ENCODE results near the gene UNC13A.

Gene UNC13A

DNA sequence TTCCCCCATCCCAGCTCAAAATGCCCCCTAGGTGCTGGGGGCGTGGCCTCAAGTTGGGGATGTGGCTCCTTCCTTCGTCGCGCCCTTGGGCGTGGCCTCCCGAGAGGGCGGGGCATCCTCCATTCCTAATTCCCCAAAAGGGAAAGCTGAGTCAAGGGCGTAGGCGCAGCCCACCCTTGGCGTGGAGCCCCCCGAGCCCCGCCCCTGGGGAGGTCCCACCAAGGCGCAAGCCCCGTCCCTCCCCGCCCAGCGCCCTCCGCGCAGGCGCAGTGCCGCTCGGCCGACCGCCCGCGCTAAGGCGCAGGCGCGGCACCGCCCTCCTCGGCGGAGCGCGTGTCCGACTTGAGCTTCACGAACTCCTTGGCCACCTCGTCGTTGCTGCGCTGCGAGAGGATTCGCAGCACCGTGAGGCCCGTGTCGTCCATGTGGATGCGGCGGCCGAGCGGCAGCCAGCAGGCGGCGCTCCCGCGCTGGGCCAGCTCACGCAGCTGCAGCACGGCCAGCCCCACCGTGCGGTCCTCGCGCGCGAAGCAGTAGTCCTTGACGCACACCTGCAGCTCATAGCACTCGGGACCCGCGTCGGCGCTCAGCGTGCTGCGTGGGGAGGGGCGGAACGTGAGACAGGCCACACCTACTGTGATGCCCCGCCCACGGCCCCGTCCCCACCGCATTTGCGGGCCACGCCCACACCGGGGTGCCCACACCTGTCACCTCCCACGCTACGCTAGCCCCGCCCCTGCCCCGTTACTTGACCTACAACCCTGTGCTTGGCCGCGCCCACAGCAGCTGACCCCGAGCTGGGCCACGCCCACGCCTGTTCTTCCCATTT lies 82.2 kb downstream of the UNC13A start:
- Histone ChIP-seq H3K36me3 (ENCODE audit: insufficient read depth, low read length) (no peaks in the 10 kb centered on the region), H3K4me1 (ENCODE audit: insufficient read depth, low read length, poor library complexity, severe bottlenecking) (no peaks in the 10 kb centered on the region), H3K4me3 (ENCODE audit: low read length, poor library complexity, severe bottlenecking) (no peak overlapping the region), H2AFZ (ENCODE audit: low read length) (no peak overlapping the region), H3K9ac (ENCODE audit: low read depth, low read length, poor library complexity, severe bottlenecking) (no peak overlapping the region), H3K9me2 (replicated peaks; ENCODE audit: low read depth, low read length) (no peaks in the 10 kb centered on the region), H3K79me2 (ENCODE audit: insufficient read depth, low read length) (no peaks in the 10 kb centered on the region), H3K27me3 (ENCODE audit: insufficient read depth, low read length, poor library complexity, severe bottlenecking) (no peaks in the 10 kb centered on the region), H3F3A (ENCODE audit: low read depth) (no peaks in the 10 kb centered on the region), H3K4me2 (ENCODE audit: low read depth, low read length, poor library complexity, severe bottlenecking) (no peak overlapping the region), H4K20me1 (ENCODE audit: insufficient read depth, low read length, poor library complexity, severe bottlenecking) (no peaks in the 10 kb centered on the region), H3K9me3 (ENCODE audit: insufficient read depth, low read depth, low read length) (no peaks in the 10 kb centered on the region)
- TF ChIP-seq EZH2phosphoT487 (IDR thresholded peaks at IDR 0.05; ENCODE audit: borderline replicate concordance) (no peak), CTCF (conservative IDR thresholded peaks at IDR 0.05; ENCODE audit: low read length) (peak; percentile 35)

DNA sequence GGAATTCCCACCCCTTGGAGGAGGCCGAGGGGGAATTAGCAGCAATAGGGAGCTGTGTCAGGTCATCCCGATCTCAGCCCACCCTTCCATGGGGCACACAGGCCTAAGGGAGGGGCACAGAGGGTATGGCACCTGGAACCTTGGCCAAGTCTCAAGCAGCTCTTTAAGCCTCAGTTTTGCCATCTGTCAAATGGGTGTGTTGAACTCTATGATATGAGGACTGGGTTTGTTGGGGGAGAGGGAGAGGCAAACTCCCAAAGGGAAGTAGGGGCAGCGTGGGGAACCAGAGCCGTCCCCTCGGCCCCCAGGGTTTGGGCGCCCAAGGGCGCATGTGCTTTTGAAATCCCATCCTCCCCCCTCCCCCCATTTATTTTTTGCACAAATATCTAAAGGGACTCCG lies 83.0 kb downstream of the UNC13A start:
- Histone ChIP-seq H3F3A (ENCODE audit: low read depth) (no peaks in the 10 kb centered on the region), H3K9me2 (replicated peaks; ENCODE audit: low read depth, low read length) (no peaks in the 10 kb centered on the region), H3K4me1 (ENCODE audit: insufficient read depth, low read length, poor library complexity, severe bottlenecking) (no peaks in the 10 kb centered on the region), H4K20me1 (ENCODE audit: insufficient read depth, low read length, poor library complexity, severe bottlenecking) (no peaks in the 10 kb centered on the region), H3K9ac (ENCODE audit: low read depth, low read length, poor library complexity, severe bottlenecking) (no peak overlapping the region), H3K27me3 (ENCODE audit: insufficient read depth, low read length, poor library complexity, severe bottlenecking) (no peaks in the 10 kb centered on the region), H3K36me3 (ENCODE audit: insufficient read depth, low read length) (no peaks in the 10 kb centered on the region), H3K79me2 (ENCODE audit: insufficient read depth, low read length) (no peaks in the 10 kb centered on the region), H3K4me2 (ENCODE audit: low read depth, low read length, poor library complexity, severe bottlenecking) (no peak overlapping the region), H3K9me3 (ENCODE audit: insufficient read depth, low read depth, low read length) (no peaks in the 10 kb centered on the region), H2AFZ (ENCODE audit: low read length) (no peak overlapping the region), H3K4me3 (ENCODE audit: low read length, poor library complexity, severe bottlenecking) (no peak overlapping the region)
- TF ChIP-seq CTCF (conservative IDR thresholded peaks at IDR 0.05; ENCODE audit: low read length) (no peak), EZH2phosphoT487 (IDR thresholded peaks at IDR 0.05; ENCODE audit: borderline replicate concordance) (no peak)

- Histone ChIP-seq H3K4me2 (ENCODE audit: low read depth, low read length, poor library complexity, severe bottlenecking) (no peak overlapping the region), H3K9me2 (replicated peaks; ENCODE audit: low read depth, low read length) (no peaks in the 10 kb centered on the region), H3K9me3 (ENCODE audit: insufficient read depth, low read depth, low read length) (no peaks in the 10 kb centered on the region), H2AFZ (ENCODE audit: low read length) (peak overlapping the region; percentile 23; the same call in 1 of the 2 replicates), H4K20me1 (ENCODE audit: insufficient read depth, low read length, poor library complexity, severe bottlenecking) (no peaks in the 10 kb centered on the region), H3F3A (ENCODE audit: low read depth) (no peaks in the 10 kb centered on the region), H3K79me2 (ENCODE audit: insufficient read depth, low read length) (no peaks in the 10 kb centered on the region), H3K36me3 (ENCODE audit: insufficient read depth, low read length) (no peaks in the 10 kb centered on the region), H3K27me3 (ENCODE audit: insufficient read depth, low read length, poor library complexity, severe bottlenecking) (no peaks in the 10 kb centered on the region), H3K9ac (ENCODE audit: low read depth, low read length, poor library complexity, severe bottlenecking) (no peak overlapping the region), H3K4me3 (ENCODE audit: low read length, poor library complexity, severe bottlenecking) (no peak overlapping the region), H3K4me1 (ENCODE audit: insufficient read depth, low read length, poor library complexity, severe bottlenecking) (no peaks in the 10 kb centered on the region)
- no peak for TF ChIP-seq EZH2phosphoT487 (IDR thresholded peaks at IDR 0.05; ENCODE audit: borderline replicate concordance)
- TF ChIP-seq CTCF (conservative IDR thresholded peaks at IDR 0.05; ENCODE audit: low read length): no peak
These were observed 83.7 kb downstream of the UNC13A start for GRCh38 chr19:17604372-17605025.
